ENCODE results near the gene COL16A1. TPM values are rescaled to one million over a fixed set of nuclear protein-coding genes. Genes with fewer than 3 reads are reported as not detected.

Gene COL16A1
- total and polyA plus RNA-seq, 2 of the 4 experiments (the other 2 are of a cell fraction): 34.2 to 62.8 TPM

- Histone ChIP-seq H2BK20ac (ENCODE audit: low read depth, low read length) (no peak overlapping the region), H3K36me3 (ENCODE audit: control insufficient read depth, insufficient read depth, low read length) (peaks cover 3% of the 10 kb centered on the region; the same call in 1 of the 2 replicates), H3K4me2 (ENCODE audit: low read depth, low read length) (no peak overlapping the region; the same call in 1 of the 2 replicates), H3K4me3 (ENCODE audit: insufficient read depth, low read depth, low read length) (no peak overlapping the region), H3K9me1 (ENCODE audit: insufficient read depth, low read length) (peaks cover 13% of the 10 kb centered on the region), H2BK120ac (ENCODE audit: low read depth, low read length) (no peak overlapping the region; the same call in 1 of the 2 replicates), H3K56ac (ENCODE audit: extremely low read depth, insufficient read depth, low read length) (no peak overlapping the region), H3K4me1 (ENCODE audit: control insufficient read depth, insufficient read depth, low read length) (peaks cover 5% of the 10 kb centered on the region; the same call in 1 of the 2 replicates), H3K4ac (ENCODE audit: low read depth, low read length) (no peak overlapping the region; the same call in 1 of the 2 replicates), H3K14ac (replicated peaks; ENCODE audit: low read depth, low read length) (no peak overlapping the region), H2BK15ac (ENCODE audit: low read depth, low read length) (no peak overlapping the region), H2AK5ac (ENCODE audit: low read depth, low read length) (peak overlapping the region; percentile 18; the same call in 1 of the 2 replicates), H4K20me1 (ENCODE audit: insufficient read depth, low read length) (no peaks in the 10 kb centered on the region), H2AK9ac (replicated peaks; ENCODE audit: low read depth, low read length, poor library complexity) (no peak overlapping the region), H2AFZ (replicated peaks; ENCODE audit: low read length, poor library complexity) (no peak overlapping the region), H3K27me3 (ENCODE audit: control insufficient read depth, insufficient read depth, low read length) (no peaks in the 10 kb centered on the region), H4K91ac (ENCODE audit: insufficient read depth, low read depth, low read length) (0 out of 2 replicates have a peak overlapping the region, but pooled peaks have one; percentile 5), H4K8ac (ENCODE audit: low read depth in 2 of 2, low read length in 2 of 2) (no peak overlapping the region; a peak in 1 of 4 replicates), H3K9ac (ENCODE audit: low read depth, low read length) (no peak overlapping the region), H4K5ac (ENCODE audit: low read depth, low read length) (no peak overlapping the region), H3K27ac (ENCODE audit: insufficient read depth, low read length) (no peak overlapping the region), H3K23ac (ENCODE audit: low read depth, low read length) (no peak overlapping the region), H3K18ac (ENCODE audit: low read depth, low read length) (no peak overlapping the region), H3K9me3 (ENCODE audit: control insufficient read depth, insufficient read depth, low read length) (no peaks in the 10 kb centered on the region), H3K79me1 (ENCODE audit: low read depth in 1 of 2, low read length in 2 of 2) (peaks cover 19 to 29% of the 10 kb centered on the region in 2 experiments), H2BK5ac (ENCODE audit: low read depth, low read length, poor library complexity, severe bottlenecking) (peak overlapping the region; percentile 72)
- in situ Hi-C loops (cut with MboI; ENCODE audit: low sequenced_read_pairs) (no loop called here), dilution Hi-C loops (cut with HindIII; ENCODE audit: low sequenced_read_pairs, unreplicated experiment) (no loop called here), intact Hi-C loops (cut with micrococcal nuclease) (no loop called here)
- BruUV-seq (replicated peaks): no TSS peak
- TF ChIP-seq FOS (IDR thresholded peaks at IDR 0.05; ENCODE audit: low read depth, low read length) (no peak), MXI1 (IDR thresholded peaks at IDR 0.05; ENCODE audit: borderline replicate concordance, low read depth, low read length) (no peak), SMC3 (IDR thresholded peaks at IDR 0.05; ENCODE audit: low read depth, low read length) (no peak), CEBPB (IDR thresholded peaks at IDR 0.05; ENCODE audit: low read depth, low read length) (no peak), RCOR1 (IDR thresholded peaks at IDR 0.05; ENCODE audit: insufficient replicate concordance, low read length) (no peak), MAFK (IDR thresholded peaks at IDR 0.05; ENCODE audit: low read depth, low read length) (no peak), CTCF (conservative IDR thresholded peaks at IDR 0.05; ENCODE audit: low read depth, low read length) (no peak), ELK1 (IDR thresholded peaks at IDR 0.05; ENCODE audit: borderline replicate concordance, low read depth, low read length) (no peak), BHLHE40 (IDR thresholded peaks at IDR 0.05; ENCODE audit: low read depth, low read length) (no peak), NFE2L2 (IDR thresholded peaks at IDR 0.05; ENCODE audit: low read depth, low read length) (no peak), POLR2A (IDR thresholded peaks at IDR 0.05; ENCODE audit: low read depth, low read length) (no peak), USF2 (IDR thresholded peaks at IDR 0.05; ENCODE audit: low read depth, low read length) (no peak), CHD1 (IDR thresholded peaks at IDR 0.05; ENCODE audit: low read depth, low read length) (no peak), MAZ (IDR thresholded peaks at IDR 0.05; ENCODE audit: borderline replicate concordance, low read depth, low read length) (no peak)
- no peak for ATAC-seq (ENCODE audit: low read depth)
- no peak for DNase-seq
- CTCF ChIA-PET: interaction anchor here (1.5 kb wide), 1 partner anchor 9 kb away, joined by 4 read pairs; no protein-coding TSS in a partner anchor
- POLR2A ChIA-PET (ENCODE audit: unreplicated experiment): no interaction called here
- no CpG with 5 or more reads among the region's 4 CpGs for WGBS, 2 experiments (ENCODE audit: extremely low coverage in 2 of 2, insufficient read length in 1 of 2)
Measured at GRCh38 chr1:31646259-31646960, 57.4 kb downstream of the COL16A1 start.

Data from IMR-90 (cell line).